Suprapubic skin (tissue), 4 donors: ENCODE results near the gene CHRNA5. TPM values are rescaled to one million over a fixed set of nuclear protein-coding genes. Genes with fewer than 3 reads are reported as not detected.

Experiments
- DNase-seq, 2 donors: peaks; one replicate each; pipeline ENCODE4 v3.0.0-alpha.2; 2019; ENCODE audit warnings: low spot score in 2 of 2
- H3K27ac ChIP-seq: fragments of 200-600 bp; sonication (generic); one replicate; pipeline ENCODE4 v1.5.1; 2019
- H3K27me3 ChIP-seq: fragments of 200-600 bp; sonication (generic); one replicate; pipeline ENCODE4 v1.5.1; 2019
- H3K36me3 ChIP-seq: fragments of 200-600 bp; sonication (generic); one replicate; pipeline ENCODE4 v1.5.1; 2019
- H3K4me1 ChIP-seq: fragments of 200-600 bp; sonication (generic); one replicate; pipeline ENCODE4 v1.5.1; 2019
- H3K4me3 ChIP-seq: fragments of 200-600 bp; sonication (generic); one replicate; pipeline ENCODE4 v1.5.1; 2019; ENCODE audit warnings: mild to moderate bottlenecking
- H3K9me3 ChIP-seq: fragments of 200-600 bp; sonication (generic); one replicate; pipeline ENCODE4 v1.5.1; 2019
- EP300 ChIP-seq: sonication (generic); formaldehyde crosslinking; IDR thresholded peaks from one replicate; pipeline ENCODE4 v1.6.1; 2017; ENCODE audit warnings: antibody characterized with exemption
- POLR2A ChIP-seq, 2 donors: fragments of 450-650 bp; IDR thresholded peaks; one replicate each; pipeline ENCODE4 v1.6.1; 2017; ENCODE audit warnings: antibody characterized with exemption in 2 of 2, mild to moderate bottlenecking in 2 of 2, moderate library complexity in 2 of 2
- POLR2AphosphoS5 ChIP-seq, 3 donors: sonication (generic); formaldehyde crosslinking; IDR thresholded peaks; one replicate each; pipeline ENCODE4 v1.6.1; 2017; ENCODE audit warnings: antibody characterized with exemption in 3 of 3
- WGBS: methylation state at CpG from one replicate; pipeline ENCODE4 v1.1.5; 2018; 5-methylcytosine and 5-hydroxymethylcytosine counted together
- total RNA-seq, 4 donors: library from RNA; depleted of rRNA; stranded (reverse); fragments of >200 nt; gene quantifications; one replicate each; pipeline ENCODE4 v1.1.0, GENCODE V29; 2016
- TF ChIP-seq, protein P1 (sequence below), 2 donors: fragments of 200-600 bp in 1 of 2; fragments of 450-650 bp in 1 of 2; sonication (generic) in 1 of 2; IDR thresholded peaks; one replicate each; pipeline ENCODE4 v1.5.1; 2016 to 2019; ENCODE audit warnings: antibody characterized with exemption in 2 of 2, mild to moderate bottlenecking in 1 of 2, moderate library complexity in 1 of 2

CHRNA5 gene
- total RNA-seq, 4 donors from 2014 or later, result 0.72 to 2.8 (median 1.4) TPM

DNA sequence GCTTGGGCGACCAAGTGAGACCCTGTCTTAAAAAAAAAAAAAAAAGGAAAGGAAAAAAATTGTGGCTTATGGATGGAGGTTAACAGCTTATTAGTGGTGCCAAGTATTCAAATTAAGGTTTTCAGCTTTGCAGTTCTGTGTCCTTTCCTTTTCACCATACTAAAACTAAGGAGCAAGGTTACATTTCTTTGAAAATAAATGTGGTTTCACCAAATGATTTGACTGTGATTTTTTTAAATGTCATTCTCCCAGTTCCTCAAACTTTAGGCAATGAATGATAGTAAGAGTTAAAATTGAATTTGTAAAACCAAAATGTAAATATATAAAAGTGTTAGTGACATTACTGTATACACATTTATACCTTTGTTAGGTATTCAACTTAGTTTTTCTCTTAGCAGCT lies 9.6 kb downstream of the CHRNA5 start:
- 94% methylated on average over 1 of the region's 1 CpG for WGBS
- H3K36me3 ChIP-seq, result no peaks in the 10 kb centered on the region
- H3K4me3 ChIP-seq, result no peak overlapping the region
- H3K4me1 ChIP-seq, result no peaks in the 10 kb centered on the region
- TF ChIP-seq POLR2A (IDR thresholded peaks at IDR 0.05) (no peak), EP300 (no peak), POLR2AphosphoS5 (IDR thresholded peaks at IDR 0.05) (no peak)
- TF ChIP-seq, protein P1, sequence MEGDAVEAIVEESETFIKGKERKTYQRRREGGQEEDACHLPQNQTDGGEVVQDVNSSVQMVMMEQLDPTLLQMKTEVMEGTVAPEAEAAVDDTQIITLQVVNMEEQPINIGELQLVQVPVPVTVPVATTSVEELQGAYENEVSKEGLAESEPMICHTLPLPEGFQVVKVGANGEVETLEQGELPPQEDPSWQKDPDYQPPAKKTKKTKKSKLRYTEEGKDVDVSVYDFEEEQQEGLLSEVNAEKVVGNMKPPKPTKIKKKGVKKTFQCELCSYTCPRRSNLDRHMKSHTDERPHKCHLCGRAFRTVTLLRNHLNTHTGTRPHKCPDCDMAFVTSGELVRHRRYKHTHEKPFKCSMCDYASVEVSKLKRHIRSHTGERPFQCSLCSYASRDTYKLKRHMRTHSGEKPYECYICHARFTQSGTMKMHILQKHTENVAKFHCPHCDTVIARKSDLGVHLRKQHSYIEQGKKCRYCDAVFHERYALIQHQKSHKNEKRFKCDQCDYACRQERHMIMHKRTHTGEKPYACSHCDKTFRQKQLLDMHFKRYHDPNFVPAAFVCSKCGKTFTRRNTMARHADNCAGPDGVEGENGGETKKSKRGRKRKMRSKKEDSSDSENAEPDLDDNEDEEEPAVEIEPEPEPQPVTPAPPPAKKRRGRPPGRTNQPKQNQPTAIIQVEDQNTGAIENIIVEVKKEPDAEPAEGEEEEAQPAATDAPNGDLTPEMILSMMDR (IDR thresholded peaks at IDR 0.05), result no peak
- no peak for DNase-seq
- H3K9me3 ChIP-seq, result no peaks in the 10 kb centered on the region
- H3K27me3 ChIP-seq, result peaks cover 10% of the 10 kb centered on the region
- H3K27ac ChIP-seq, result no peak overlapping the region

DNA sequence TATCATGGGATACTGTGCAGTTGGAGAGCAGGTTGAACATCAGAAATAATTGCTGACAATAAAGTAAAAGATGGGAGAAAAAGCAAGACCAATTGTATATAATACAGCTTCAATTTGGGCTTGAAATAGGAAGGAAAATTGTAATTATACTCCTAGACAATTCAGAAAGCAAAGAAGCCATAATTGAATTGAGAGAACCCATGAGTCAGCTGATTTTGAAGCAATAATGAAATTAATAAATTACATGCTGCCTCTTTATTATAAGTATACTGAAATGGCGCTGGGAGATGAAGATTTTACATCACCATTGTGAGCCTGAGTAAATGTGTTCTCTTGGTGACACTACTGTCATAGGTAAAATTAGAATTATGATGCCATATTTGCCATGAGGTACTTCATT lies 32.3 kb downstream of the CHRNA5 start:
- Histone ChIP-seq H3K36me3 (no peaks in the 10 kb centered on the region), H3K27ac (no peak overlapping the region), H3K9me3 (no peaks in the 10 kb centered on the region), H3K4me1 (no peaks in the 10 kb centered on the region), H3K4me3 (no peak overlapping the region), H3K27me3 (no peaks in the 10 kb centered on the region)
- 85% methylated on average over 1 of the region's 1 CpG for WGBS
- TF ChIP-seq POLR2AphosphoS5 (IDR thresholded peaks at IDR 0.05) (no peak), POLR2A (IDR thresholded peaks at IDR 0.05) (no peak), EP300 (no peak)
- TF ChIP-seq, protein P1 (IDR thresholded peaks at IDR 0.05), result no peak
- DNase-seq, result no peak

DNA sequence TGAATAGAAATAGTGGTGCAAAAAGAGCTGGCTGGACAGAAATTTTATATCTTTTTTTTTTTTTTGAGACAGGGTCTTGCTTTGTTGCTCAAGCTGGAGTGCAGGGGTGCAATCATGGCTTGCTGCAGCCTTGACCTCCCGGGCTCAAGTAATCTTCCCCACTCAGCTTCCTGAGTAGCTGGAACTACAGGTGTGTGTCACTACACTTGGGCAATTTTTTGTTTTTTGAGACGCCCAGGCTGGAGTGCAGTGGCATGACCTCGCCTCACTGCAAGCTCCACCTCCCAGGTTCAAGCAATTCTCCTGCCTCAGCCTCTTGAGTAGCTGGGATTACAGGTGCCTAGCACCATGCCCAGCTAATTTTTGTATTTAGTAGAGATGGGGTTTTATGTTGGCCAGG lies 33.0 kb downstream of the CHRNA5 start:
- no peaks in the 10 kb centered on the region for H3K9me3 ChIP-seq

DNA sequence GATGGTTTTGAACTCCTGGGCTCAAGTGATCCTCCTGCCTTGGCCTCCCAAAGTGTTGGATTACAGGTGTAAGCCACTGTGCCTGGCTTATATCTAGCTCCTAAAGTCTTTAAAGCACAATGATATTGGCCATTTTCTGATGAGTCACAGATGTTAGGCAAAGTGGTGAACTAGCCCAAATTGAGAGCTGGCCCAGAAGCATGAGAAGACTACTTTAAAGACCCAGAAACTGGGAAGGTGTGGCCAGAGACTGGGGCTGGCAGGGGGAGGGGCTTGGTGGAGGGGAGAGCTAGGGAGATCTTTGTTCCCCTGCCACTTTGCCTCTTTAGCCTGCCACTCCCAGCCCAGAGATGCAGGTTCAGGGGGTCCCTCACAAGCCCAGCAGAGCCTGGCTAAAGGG lies 33.9 kb downstream of the CHRNA5 start:
- Histone ChIP-seq H3K27me3 (peaks cover 3% of the 10 kb centered on the region), H3K4me1 (no peaks in the 10 kb centered on the region), H3K9me3 (no peaks in the 10 kb centered on the region), H3K27ac (no peak overlapping the region), H3K36me3 (no peaks in the 10 kb centered on the region), H3K4me3 (no peak overlapping the region)
- TF ChIP-seq EP300 (no peak), POLR2A (IDR thresholded peaks at IDR 0.05) (no peak), POLR2AphosphoS5 (IDR thresholded peaks at IDR 0.05) (no peak)
- TF ChIP-seq, protein P1 (IDR thresholded peaks at IDR 0.05), result no peak
- no peak for DNase-seq

More for the DNA sequence above, 33.0 kb downstream of the CHRNA5 start:
- Histone ChIP-seq H3K4me1 (no peaks in the 10 kb centered on the region), H3K4me3 (no peak overlapping the region), H3K27me3 (no peaks in the 10 kb centered on the region), H3K36me3 (no peaks in the 10 kb centered on the region), H3K27ac (no peak overlapping the region)
- 69% methylated on average over 3 of the region's 3 CpGs for WGBS
- DNase-seq, result no peak
- TF ChIP-seq, protein P1 (IDR thresholded peaks at IDR 0.05), result no peak

DNA sequence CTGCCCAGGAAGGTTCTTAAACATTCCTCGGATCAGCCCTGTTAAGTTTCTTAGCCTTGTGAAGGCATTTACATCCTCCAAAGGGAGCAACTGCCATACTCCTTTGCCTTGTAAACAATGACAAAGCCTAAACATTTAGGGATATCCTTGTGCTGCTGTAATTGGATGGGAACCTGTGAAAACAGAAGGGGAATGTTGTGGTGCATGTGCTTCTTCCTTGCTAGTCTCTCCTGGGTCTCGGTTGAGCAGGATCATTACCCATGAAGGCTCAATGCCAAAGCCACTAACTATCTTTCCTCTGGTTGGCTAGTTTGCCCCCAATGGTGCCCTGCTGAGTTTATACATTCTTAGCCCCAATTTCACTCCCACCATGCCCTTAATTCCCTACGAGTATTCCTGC lies 38.1 kb downstream of the CHRNA5 start:
- Histone ChIP-seq H3K4me1 (no peaks in the 10 kb centered on the region), H3K27me3 (peaks cover 13% of the 10 kb centered on the region), H3K4me3 (no peak overlapping the region), H3K36me3 (no peaks in the 10 kb centered on the region), H3K9me3 (no peaks in the 10 kb centered on the region), H3K27ac (no peak overlapping the region)
- WGBS, result 63% methylated on average over 3 of the region's 3 CpGs
- no peak for DNase-seq
- TF ChIP-seq POLR2A (IDR thresholded peaks at IDR 0.05) (no peak), POLR2AphosphoS5 (IDR thresholded peaks at IDR 0.05) (no peak), EP300 (no peak)
- TF ChIP-seq, protein P1 (IDR thresholded peaks at IDR 0.05), result no peak
